HepG2 (cell line): ENCODE results near the gene C2CD4A. TPM values are rescaled to one million over a fixed set of nuclear protein-coding genes. Genes with fewer than 3 reads are reported as not detected.

Experiments used
- ARID2 ChIP-seq: sonication (generic); formaldehyde crosslinking; IDR thresholded peaks from 2 replicates; pipeline ENCODE4 v1.8.1; 2022; ENCODE audit warnings: mild to moderate bottlenecking, missing genetic modification reagents, borderline replicate concordance
- ELF1 ChIP-seq: sonication (generic); formaldehyde crosslinking; IDR thresholded peaks from 2 replicates; pipeline ENCODE4 v1.4.0; 2020; ENCODE audit warnings: missing genetic modification reagents
- HINFP ChIP-seq: sonication (generic); formaldehyde crosslinking; IDR thresholded peaks from 2 replicates; pipeline ENCODE4 v1.4.0; 2020; ENCODE audit warnings: low read depth, mild to moderate bottlenecking, missing genetic modification reagents
- HOXD1 ChIP-seq: sonication (generic); formaldehyde crosslinking; IDR thresholded peaks from 2 replicates; pipeline ENCODE4 v1.5.0; 2020; ENCODE audit warnings: missing genetic modification reagents
- KDM5B ChIP-seq: sonication (generic); formaldehyde crosslinking; IDR thresholded peaks from 2 replicates; pipeline ENCODE4 v1.4.0; 2020; ENCODE audit warnings: missing genetic modification reagents, mild to moderate bottlenecking, borderline replicate concordance
- NAIF1 ChIP-seq: sonication (generic); formaldehyde crosslinking; IDR thresholded peaks from 2 replicates; pipeline ENCODE4 v1.5.0; 2020; ENCODE audit warnings: mild to moderate bottlenecking, missing genetic modification reagents, borderline replicate concordance
- PAX8 ChIP-seq: sonication (generic); formaldehyde crosslinking; IDR thresholded peaks from 2 replicates; pipeline ENCODE4 v1.8.0; 2022; ENCODE audit warnings: mild to moderate bottlenecking, missing genetic modification reagents, borderline replicate concordance
- REXO4 ChIP-seq: sonication (generic); formaldehyde crosslinking; IDR thresholded peaks from 2 replicates; pipeline ENCODE4 v1.8.0; 2022; ENCODE audit warnings: missing genetic modification reagents, mild to moderate bottlenecking, borderline replicate concordance
- SMAD3 ChIP-seq: sonication (generic); formaldehyde crosslinking; IDR thresholded peaks from 2 replicates; pipeline ENCODE4 v1.4.0; 2020; ENCODE audit warnings: missing genetic modification reagents
- SMARCC2 ChIP-seq: fragments of 450-650 bp; IDR thresholded peaks from 2 replicates; pipeline ENCODE4 v1.6.1; 2017; ENCODE audit warnings: antibody characterized with exemption, mild to moderate bottlenecking
- SNRNP70 ChIP-seq: fragments of 200-400 bp; formaldehyde crosslinking; IDR thresholded peaks from 2 replicates; pipeline ENCODE4 v1.6.1; 2017; ENCODE audit warnings: mild to moderate bottlenecking, low read depth, low read length, moderate library complexity
- TCF7 ChIP-seq: sonication (generic); IDR thresholded peaks from 2 replicates; pipeline ENCODE4 v1.6.1; 2016; ENCODE audit warnings: antibody characterized with exemption, low read depth
- ZKSCAN5 ChIP-seq: sonication (generic); formaldehyde crosslinking; IDR thresholded peaks from 2 replicates; pipeline ENCODE4 v1.5.1; 2020; ENCODE audit warnings: mild to moderate bottlenecking, missing genetic modification reagents
- ZMYM3 ChIP-seq: sonication (generic); formaldehyde crosslinking; IDR thresholded peaks from 2 replicates; pipeline ENCODE4 v1.5.1; 2020; ENCODE audit warnings: mild to moderate bottlenecking, missing genetic modification reagents
- ZNF569 ChIP-seq: sonication (generic); formaldehyde crosslinking; IDR thresholded peaks from 2 replicates; pipeline ENCODE4 v1.5.0; 2020; ENCODE audit warnings: mild to moderate bottlenecking, missing genetic modification reagents, moderate library complexity, borderline replicate concordance
- ZNF605 ChIP-seq: sonication (generic); formaldehyde crosslinking; IDR thresholded peaks from 2 replicates; pipeline ENCODE4 v1.8.0; 2022; ENCODE audit warnings: mild to moderate bottlenecking, missing genetic modification reagents
- ZNF709 ChIP-seq: sonication (generic); formaldehyde crosslinking; IDR thresholded peaks from 2 replicates; pipeline ENCODE4 v1.5.0; 2020; ENCODE audit warnings: mild to moderate bottlenecking, missing genetic modification reagents
- ZNF782 ChIP-seq: sonication (generic); formaldehyde crosslinking; IDR thresholded peaks from 2 replicates; pipeline ENCODE4 v1.4.0; 2020; ENCODE audit warnings: missing genetic modification reagents, mild to moderate bottlenecking, borderline replicate concordance
- ZSCAN5A ChIP-seq: sonication (generic); formaldehyde crosslinking; IDR thresholded peaks from 2 replicates; pipeline ENCODE4 v1.8.0; 2022; ENCODE audit warnings: mild to moderate bottlenecking, missing genetic modification reagents, borderline replicate concordance
- polyA plus RNA-seq, 8 experiments: library from polyadenylated mRNA; depleted of rRNA in 3 of 8; stranded (reverse) in 7 of 8; unstranded in 1 of 8; fragments of >200 nt; fragmentation: Illumina TruSeq in 4 of 8; extraction: Trizol in 4 of 8; gene quantifications; 2 replicates each; pipeline versions ENCODE4 v1.2.1 to v1.2.3, GENCODE V29; 2011 to 2016; ENCODE audit warnings: low read depth in 4 of 8, missing spikeins in 1 of 8, mixed read lengths in 1 of 8; ENCODE audit not compliant: insufficient read depth in 1 of 8
- total RNA-seq, 5 experiments: library from RNA; depleted of rRNA; stranded (reverse); fragments of >200 nt; fragmentation: Illumina TruSeq; extraction: Trizol; gene quantifications; 2 replicates each; pipeline ENCODE4 v1.2.3, GENCODE V29; 2016; ENCODE audit warnings: low read depth in 1 of 5
- TF ChIP-seq, protein P1 (sequence below): sonication (generic); formaldehyde crosslinking; IDR thresholded peaks from 2 replicates; pipeline ENCODE4 v1.5.1; 2020; ENCODE audit warnings: mild to moderate bottlenecking, missing genetic modification reagents, borderline replicate concordance
- TF ChIP-seq, protein P2 (sequence below): sonication (generic); formaldehyde crosslinking; IDR thresholded peaks from 2 replicates; pipeline ENCODE4 v1.8.0; 2022; ENCODE audit warnings: mild to moderate bottlenecking, missing genetic modification reagents
- TF ChIP-seq, protein P3 (sequence below): IDR thresholded peaks from 2 replicates; pipeline ENCODE4 v1.6.1; 2018; ENCODE audit warnings: missing genetic modification reagents, mild to moderate bottlenecking, missing compliant biosample characterization

Gene C2CD4A
- total and polyA plus RNA-seq, 2 of the 13 experiments (the other 11 are each of a cell fraction or from before 2014, with no cell fraction given), result 0.20 TPM; not detected in 1

DNA sequence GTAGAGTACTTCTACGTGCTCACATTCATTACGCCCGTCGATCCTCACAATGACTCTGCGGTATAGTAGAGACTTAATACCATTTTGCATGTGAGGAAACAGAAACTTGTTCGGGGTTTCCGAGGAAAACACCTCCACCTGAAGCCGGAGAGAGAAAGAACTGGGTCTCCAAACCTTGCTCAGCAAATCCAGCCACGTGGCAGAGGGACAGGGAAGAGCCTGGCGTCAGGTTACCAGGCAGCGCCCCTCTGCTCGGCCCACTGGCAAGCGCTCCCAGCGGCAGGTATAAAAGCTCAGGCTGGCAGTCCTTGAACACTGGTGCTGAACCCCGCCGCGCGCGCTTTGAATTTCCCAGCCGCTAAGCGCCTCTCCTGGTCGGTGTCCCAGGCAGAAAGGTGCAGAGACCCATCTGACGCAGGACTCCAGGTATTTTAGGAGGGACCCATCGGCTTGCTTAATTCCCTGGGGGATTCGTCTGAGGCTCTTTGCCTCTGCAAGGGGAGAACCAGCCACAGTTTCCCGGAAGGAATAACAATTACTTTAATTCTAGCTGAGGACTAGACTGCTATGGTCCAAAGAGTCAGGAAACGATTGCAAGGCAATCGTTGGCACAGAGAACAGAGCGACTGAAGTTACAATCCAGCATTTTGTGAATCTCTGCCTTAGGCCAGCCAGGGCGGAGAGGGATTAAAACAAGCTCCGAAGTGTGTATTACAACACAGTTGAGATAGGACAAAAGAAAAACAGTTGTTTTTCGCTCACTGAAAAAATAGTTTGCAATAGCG, at the start of gene C2CD4A (continued):
- TF ChIP-seq NAIF1 (CRISPR knock-in tag), result no peak
- TF ChIP-seq, protein P1, sequence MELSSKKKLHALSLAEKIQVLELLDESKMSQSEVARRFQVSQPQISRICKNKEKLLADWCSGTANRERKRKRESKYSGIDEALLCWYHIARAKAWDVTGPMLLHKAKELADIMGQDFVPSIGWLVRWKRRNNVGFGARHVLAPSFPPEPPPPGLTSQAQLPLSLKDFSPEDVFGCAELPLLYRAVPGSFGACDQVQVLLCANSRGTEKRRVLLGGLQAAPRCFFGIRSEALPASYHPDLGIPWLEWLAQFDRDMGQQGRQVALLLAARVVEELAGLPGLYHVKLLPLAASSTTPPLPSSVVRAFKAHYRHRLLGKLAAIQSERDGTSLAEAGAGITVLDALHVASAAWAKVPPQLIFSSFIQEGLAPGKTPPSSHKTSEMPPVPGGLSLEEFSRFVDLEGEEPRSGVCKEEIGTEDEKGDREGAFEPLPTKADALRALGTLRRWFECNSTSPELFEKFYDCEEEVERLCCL, result no peak
- no peak for TF ChIP-seq ZKSCAN5 (CRISPR knock-in tag)
- no peak for TF ChIP-seq ZMYM3
- 0 out of 2 replicates have a peak, but pooled peaks have one; percentile 73 for TF ChIP-seq HINFP (CRISPR knock-in tag)
- TF ChIP-seq ZNF569 (CRISPR knock-in tag), result no peak
- TF ChIP-seq SNRNP70, result no peak
- no peak for TF ChIP-seq REXO4 (CRISPR knock-in tag)
- 0 out of 2 replicates have a peak, but pooled peaks have one; percentile 55 for TF ChIP-seq ARID2
- TF ChIP-seq ZNF782 (CRISPR knock-in tag), result 0 out of 2 replicates have a peak, but pooled peaks have one; percentile 30
- peak; percentile 31; the same call in 1 of the 2 replicates for TF ChIP-seq KDM5B (CRISPR knock-in tag)
- TF ChIP-seq HOXD1 (CRISPR knock-in tag), result no peak
- TF ChIP-seq ZNF709 (CRISPR knock-in tag), result peak; percentile 67; the same call in 1 of the 2 replicates
- peak; percentile 71; the same call in 1 of the 2 replicates for TF ChIP-seq ZNF605 (CRISPR knock-in tag)
- TF ChIP-seq ELF1 (CRISPR knock-in tag), result peak; percentile 59
- TF ChIP-seq, protein P2, sequence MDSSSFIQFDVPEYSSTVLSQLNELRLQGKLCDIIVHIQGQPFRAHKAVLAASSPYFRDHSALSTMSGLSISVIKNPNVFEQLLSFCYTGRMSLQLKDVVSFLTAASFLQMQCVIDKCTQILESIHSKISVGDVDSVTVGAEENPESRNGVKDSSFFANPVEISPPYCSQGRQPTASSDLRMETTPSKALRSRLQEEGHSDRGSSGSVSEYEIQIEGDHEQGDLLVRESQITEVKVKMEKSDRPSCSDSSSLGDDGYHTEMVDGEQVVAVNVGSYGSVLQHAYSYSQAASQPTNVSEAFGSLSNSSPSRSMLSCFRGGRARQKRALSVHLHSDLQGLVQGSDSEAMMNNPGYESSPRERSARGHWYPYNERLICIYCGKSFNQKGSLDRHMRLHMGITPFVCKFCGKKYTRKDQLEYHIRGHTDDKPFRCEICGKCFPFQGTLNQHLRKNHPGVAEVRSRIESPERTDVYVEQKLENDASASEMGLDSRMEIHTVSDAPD (CRISPR knock-in tag), result 0 out of 2 replicates have a peak, but pooled peaks have one; percentile 48
- peak; percentile 67 for TF ChIP-seq SMAD3 (CRISPR knock-in tag)
- peak; percentile 41; the same call in 1 of the 2 replicates for TF ChIP-seq ZSCAN5A
- peak; percentile 38; the same call in 1 of the 2 replicates for TF ChIP-seq TCF7
- no peak for TF ChIP-seq SMARCC2
- TF ChIP-seq, protein P3, sequence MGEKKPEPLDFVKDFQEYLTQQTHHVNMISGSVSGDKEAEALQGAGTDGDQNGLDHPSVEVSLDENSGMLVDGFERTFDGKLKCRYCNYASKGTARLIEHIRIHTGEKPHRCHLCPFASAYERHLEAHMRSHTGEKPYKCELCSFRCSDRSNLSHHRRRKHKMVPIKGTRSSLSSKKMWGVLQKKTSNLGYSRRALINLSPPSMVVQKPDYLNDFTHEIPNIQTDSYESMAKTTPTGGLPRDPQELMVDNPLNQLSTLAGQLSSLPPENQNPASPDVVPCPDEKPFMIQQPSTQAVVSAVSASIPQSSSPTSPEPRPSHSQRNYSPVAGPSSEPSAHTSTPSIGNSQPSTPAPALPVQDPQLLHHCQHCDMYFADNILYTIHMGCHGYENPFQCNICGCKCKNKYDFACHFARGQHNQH, result peak; percentile 57; the same call in 1 of the 2 replicates
- no peak for TF ChIP-seq PAX8 (CRISPR knock-in tag)
